ENCODE results near the gene UBL4A.

The UBL4A gene

DNA sequence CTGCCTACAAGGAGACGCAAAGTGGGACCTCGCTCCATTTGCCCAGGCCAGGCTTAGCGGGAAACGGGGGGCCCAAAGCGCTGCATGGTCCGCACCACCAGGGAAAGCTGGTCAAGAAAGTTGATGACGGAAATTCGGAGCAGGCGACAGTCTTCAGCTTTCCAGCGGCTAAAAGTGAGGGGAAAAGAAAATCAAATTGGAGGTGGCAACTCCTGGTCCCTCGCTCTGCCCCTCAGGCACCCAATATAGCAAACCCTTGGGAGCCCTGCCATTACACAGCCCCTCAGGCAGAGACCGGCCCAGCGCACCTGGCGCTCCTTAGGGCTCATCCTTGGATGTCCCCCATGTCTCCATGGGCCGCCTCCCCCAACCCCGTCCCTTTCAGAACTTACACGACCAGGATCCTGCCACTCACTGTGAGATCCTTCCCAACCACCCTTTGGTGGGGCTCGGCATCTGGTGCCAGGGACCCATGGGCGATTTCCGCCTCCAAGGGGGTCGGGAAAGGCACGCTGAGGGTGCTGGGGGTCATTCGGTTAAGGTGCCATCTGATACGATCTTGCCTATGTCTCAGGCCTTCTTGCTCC is 8.4 kb downstream of the UBL4A start:
- peaks cover 2 to 6% of the 10 kb centered on the region in 2 donors for H3K4me1 ChIP-seq (ENCODE audit: control insufficient read depth in 2 of 2, insufficient read depth in 1 of 2, low read depth in 1 of 2, low read length in 2 of 2)
- H3K9me3 ChIP-seq (replicated peaks in 1 of 2; ENCODE audit: control insufficient read depth in 2 of 2, insufficient read depth in 1 of 2, low read depth in 1 of 2, low read length in 2 of 2): peaks cover 0 to 2% of the 10 kb centered on the region in 2 donors
- H2AK5ac ChIP-seq (ENCODE audit: low read depth, low read length): no peak overlapping the region
- H3K23ac ChIP-seq (ENCODE audit: low read depth, low read length, poor library complexity): peak overlapping the region; percentile 65
- H4K91ac ChIP-seq (ENCODE audit: low read depth, low read length, poor library complexity): no peak overlapping the region
- no peak overlapping the region for H3K4ac ChIP-seq (ENCODE audit: low read length)
- H3K18ac ChIP-seq (ENCODE audit: low read length): no peak overlapping the region
- peaks cover 2% of the 10 kb centered on the region for H3K79me1 ChIP-seq (ENCODE audit: low read depth, low read length)
- H3K14ac ChIP-seq (ENCODE audit: low read length): no peak overlapping the region
- no peak for DNase-seq (ENCODE audit: low spot score)
- H2BK12ac ChIP-seq (ENCODE audit: low read length): no peak overlapping the region
- no peak overlapping the region for H2BK5ac ChIP-seq (ENCODE audit: low read length)
- H3K4me3 ChIP-seq (ENCODE audit: low read length in 2 of 2): peak overlapping the region; percentile 54 to 83
- no peak overlapping the region for H3K9ac ChIP-seq (ENCODE audit: low read depth, low read length, poor library complexity)
- no CpG with 5 or more reads among the region's 24 CpGs for WGBS, 2 donors (ENCODE audit: extremely low coverage in 2 of 2, insufficient read length in 2 of 2, insufficient replicate concordance in 1 of 2)
- no peak overlapping the region for H2BK15ac ChIP-seq (ENCODE audit: low read length)
- peaks cover 2 to 9% of the 10 kb centered on the region in 2 donors for H3K36me3 ChIP-seq (replicated peaks in 1 of 2; ENCODE audit: control insufficient read depth in 2 of 2, insufficient read depth in 2 of 2, low read length in 2 of 2)
- H4K8ac ChIP-seq (ENCODE audit: low read depth, low read length): no peak overlapping the region
- H3K27me3 ChIP-seq (ENCODE audit: control insufficient read depth in 3 of 3, insufficient read depth in 3 of 3, low read depth in 1 of 3, low read length in 3 of 3): peaks cover 0 to 12% (median 0%) of the 10 kb centered on the region in 3 experiments
- H3K27ac ChIP-seq (replicated peaks; ENCODE audit: low read length): no peak overlapping the region
- H3K4me2 ChIP-seq (ENCODE audit: insufficient read depth, low read length, poor library complexity, severe bottlenecking): peak overlapping the region; percentile 54
- peak overlapping the region; percentile 87 for H2AFZ ChIP-seq (ENCODE audit: low read length)
- no peak overlapping the region for H2BK120ac ChIP-seq (ENCODE audit: low read depth, low read length)

DNA sequence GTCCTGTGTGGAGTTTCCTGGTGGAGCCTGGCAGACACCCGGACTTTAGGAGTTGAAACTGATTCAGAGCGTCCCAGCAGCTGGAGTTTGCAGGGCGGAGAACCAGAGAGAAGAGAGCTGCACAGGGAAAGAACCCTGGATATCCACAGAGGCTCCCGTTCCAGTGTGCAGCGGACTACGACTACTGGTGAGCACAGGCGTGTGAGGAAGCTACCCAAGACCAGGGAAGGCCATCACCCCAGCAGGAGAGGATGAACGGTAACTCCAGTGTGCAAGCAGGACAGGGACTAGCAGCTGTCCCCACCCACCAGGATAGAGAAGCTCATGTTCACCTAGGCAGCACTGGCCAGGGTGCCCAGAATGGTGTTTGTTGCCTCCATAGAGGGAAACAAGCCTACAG is 9.6 kb downstream of the UBL4A start:
- Histone ChIP-seq H4K91ac (ENCODE audit: low read depth, low read length, poor library complexity) (no peak overlapping the region), H2AFZ (ENCODE audit: low read length) (no peak overlapping the region), H3K36me3 (replicated peaks in 1 of 2; ENCODE audit: control insufficient read depth in 2 of 2, insufficient read depth in 2 of 2, low read length in 2 of 2) (peaks cover 2 to 20% of the 10 kb centered on the region in 2 donors), H3K27me3 (ENCODE audit: control insufficient read depth in 3 of 3, insufficient read depth in 3 of 3, low read depth in 1 of 3, low read length in 3 of 3) (peaks cover 0 to 6% (median 0%) of the 10 kb centered on the region in 3 experiments), H3K4ac (ENCODE audit: low read length) (no peak overlapping the region), H3K4me1 (ENCODE audit: control insufficient read depth in 2 of 2, insufficient read depth in 1 of 2, low read depth in 1 of 2, low read length in 2 of 2) (peaks cover 2 to 6% of the 10 kb centered on the region in 2 donors), H3K9me3 (replicated peaks in 1 of 2; ENCODE audit: control insufficient read depth in 2 of 2, insufficient read depth in 1 of 2, low read depth in 1 of 2, low read length in 2 of 2) (peaks cover 0 to 2% of the 10 kb centered on the region in 2 donors), H4K8ac (ENCODE audit: low read depth, low read length) (no peak overlapping the region), H2BK15ac (ENCODE audit: low read length) (no peak overlapping the region), H3K18ac (ENCODE audit: low read length) (no peak overlapping the region), H3K4me2 (ENCODE audit: insufficient read depth, low read length, poor library complexity, severe bottlenecking) (no peak overlapping the region), H3K14ac (ENCODE audit: low read length) (no peak overlapping the region), H2AK5ac (ENCODE audit: low read depth, low read length) (no peak overlapping the region), H2BK5ac (ENCODE audit: low read length) (no peak overlapping the region), H2BK120ac (ENCODE audit: low read depth, low read length) (no peak overlapping the region), H3K9ac (ENCODE audit: low read depth, low read length, poor library complexity) (no peak overlapping the region), H3K79me1 (ENCODE audit: low read depth, low read length) (peaks cover 2% of the 10 kb centered on the region), H2BK12ac (ENCODE audit: low read length) (no peak overlapping the region), H3K23ac (ENCODE audit: low read depth, low read length, poor library complexity) (no peak overlapping the region), H3K27ac (replicated peaks; ENCODE audit: low read length) (no peak overlapping the region), H3K4me3 (ENCODE audit: low read length in 2 of 2) (no peak overlapping the region)
- WGBS, 2 donors (ENCODE audit: extremely low coverage in 2 of 2, insufficient read length in 2 of 2, insufficient replicate concordance in 1 of 2): no CpG with 5 or more reads among the region's 8 CpGs
- no peak for DNase-seq (ENCODE audit: low spot score)

DNA sequence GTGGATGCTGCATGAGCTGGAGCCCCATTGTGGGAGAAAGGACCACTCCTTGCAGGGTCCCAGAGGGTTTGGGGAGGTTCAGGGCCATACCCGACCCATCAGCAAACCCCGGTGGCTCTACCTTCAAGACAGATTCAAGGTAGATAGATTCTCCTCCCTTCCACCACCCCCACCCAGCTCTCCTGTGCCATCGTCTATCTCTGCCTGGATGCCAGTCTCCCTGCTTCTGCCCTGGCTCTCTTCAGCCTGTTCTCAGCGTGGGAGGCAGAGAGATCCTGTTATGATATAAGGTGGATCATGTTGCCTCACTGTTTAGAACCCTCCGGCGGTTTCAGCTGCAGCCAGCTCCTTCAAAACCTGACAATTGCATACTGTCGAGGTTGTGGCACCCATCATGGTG is 12.7 kb downstream of the UBL4A start:
- no peak overlapping the region for H2BK12ac ChIP-seq (ENCODE audit: low read length)
- H3K36me3 ChIP-seq (replicated peaks in 1 of 2; ENCODE audit: control insufficient read depth in 2 of 2, insufficient read depth in 2 of 2, low read length in 2 of 2): peaks cover 17 to 51% of the 10 kb centered on the region in 2 donors
- H3K4me1 ChIP-seq (ENCODE audit: control insufficient read depth in 2 of 2, insufficient read depth in 1 of 2, low read depth in 1 of 2, low read length in 2 of 2): peaks cover 2 to 6% of the 10 kb centered on the region in 2 donors
- H2BK120ac ChIP-seq (ENCODE audit: low read depth, low read length): no peak overlapping the region
- peaks cover 2% of the 10 kb centered on the region for H3K79me1 ChIP-seq (ENCODE audit: low read depth, low read length)
- peaks cover 0 to 2% of the 10 kb centered on the region in 2 donors for H3K9me3 ChIP-seq (replicated peaks in 1 of 2; ENCODE audit: control insufficient read depth in 2 of 2, insufficient read depth in 1 of 2, low read depth in 1 of 2, low read length in 2 of 2)
- H3K27me3 ChIP-seq (ENCODE audit: control insufficient read depth in 3 of 3, insufficient read depth in 3 of 3, low read depth in 1 of 3, low read length in 3 of 3): peaks cover 0 to 6% (median 0%) of the 10 kb centered on the region in 3 experiments
- H4K8ac ChIP-seq (ENCODE audit: low read depth, low read length): no peak overlapping the region
- H2BK15ac ChIP-seq (ENCODE audit: low read length): no peak overlapping the region
- H4K91ac ChIP-seq (ENCODE audit: low read depth, low read length, poor library complexity): no peak overlapping the region
- H3K14ac ChIP-seq (ENCODE audit: low read length): no peak overlapping the region
- H3K4ac ChIP-seq (ENCODE audit: low read length): no peak overlapping the region
- no peak overlapping the region for H3K27ac ChIP-seq (replicated peaks; ENCODE audit: low read length)
- no peak overlapping the region for H3K4me3 ChIP-seq (ENCODE audit: low read length in 2 of 2)
- H2BK5ac ChIP-seq (ENCODE audit: low read length): no peak overlapping the region
- H2AFZ ChIP-seq (ENCODE audit: low read length): no peak overlapping the region
- no peak overlapping the region for H3K9ac ChIP-seq (ENCODE audit: low read depth, low read length, poor library complexity)
- no peak overlapping the region for H2AK5ac ChIP-seq (ENCODE audit: low read depth, low read length)
- DNase-seq (ENCODE audit: low spot score): no peak
- H3K18ac ChIP-seq (ENCODE audit: low read length): no peak overlapping the region
- H3K4me2 ChIP-seq (ENCODE audit: insufficient read depth, low read length, poor library complexity, severe bottlenecking): no peak overlapping the region
- H3K23ac ChIP-seq (ENCODE audit: low read depth, low read length, poor library complexity): no peak overlapping the region
- WGBS, 2 donors (ENCODE audit: extremely low coverage in 2 of 2, insufficient read length in 2 of 2, insufficient replicate concordance in 1 of 2): no CpG with 5 or more reads among the region's 7 CpGs

DNA sequence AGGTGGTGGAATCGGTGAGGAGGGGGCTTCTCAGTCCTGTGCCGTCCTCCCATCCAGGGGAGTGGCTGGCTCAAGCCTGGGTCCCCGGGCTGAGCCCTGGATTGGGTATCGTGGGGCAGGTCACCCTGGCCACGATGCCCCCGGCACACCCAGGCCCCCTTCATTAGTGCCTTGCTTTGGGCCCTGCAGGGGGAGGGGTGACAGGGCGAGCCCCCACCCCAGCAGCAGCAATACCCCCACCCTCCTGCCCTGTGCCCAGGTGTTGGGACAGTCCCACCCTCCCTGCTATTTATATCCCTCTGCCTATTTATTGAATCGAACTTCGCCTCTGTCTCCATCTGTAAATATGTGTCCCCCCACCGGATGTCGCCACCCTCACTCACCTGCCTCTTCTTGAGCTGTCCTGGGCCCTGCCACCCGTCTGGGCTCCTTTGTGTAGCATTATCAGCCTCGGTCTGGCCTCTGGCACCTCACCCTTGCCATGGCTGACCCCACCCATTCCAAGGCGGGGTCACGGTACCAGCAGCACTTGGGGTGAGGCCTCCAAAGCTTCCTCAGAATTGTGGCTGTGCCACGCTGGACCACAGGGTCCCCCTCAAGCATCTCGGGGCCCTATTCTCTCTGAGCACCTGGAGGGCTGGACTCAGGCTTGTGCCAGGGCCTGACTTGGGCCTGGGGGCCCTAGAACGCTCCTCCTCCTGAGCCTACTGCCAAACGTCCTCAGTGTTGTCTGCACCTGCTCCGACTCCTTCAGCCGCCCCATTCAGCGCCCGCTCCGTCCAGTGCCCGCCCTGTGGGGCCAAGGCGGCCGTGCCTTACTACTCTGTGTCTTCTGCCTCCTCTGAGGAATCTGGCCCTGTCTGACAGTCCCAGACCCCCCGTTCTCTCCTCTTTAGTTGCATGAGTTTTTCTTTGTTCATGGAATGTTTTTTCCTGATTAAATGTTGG is 13.5 kb downstream of the UBL4A start:
- Histone ChIP-seq H3K23ac (ENCODE audit: low read depth, low read length, poor library complexity) (no peak overlapping the region), H3K27ac (replicated peaks; ENCODE audit: low read length) (no peak overlapping the region), H3K4me3 (ENCODE audit: low read length in 2 of 2) (no peak overlapping the region), H3K9ac (ENCODE audit: low read depth, low read length, poor library complexity) (no peak overlapping the region), H3K14ac (ENCODE audit: low read length) (no peak overlapping the region), H4K91ac (ENCODE audit: low read depth, low read length, poor library complexity) (no peak overlapping the region), H3K4me1 (ENCODE audit: control insufficient read depth in 2 of 2, insufficient read depth in 1 of 2, low read depth in 1 of 2, low read length in 2 of 2) (peaks cover 0 to 3% of the 10 kb centered on the region in 2 donors), H2BK15ac (ENCODE audit: low read length) (no peak overlapping the region), H4K8ac (ENCODE audit: low read depth, low read length) (no peak overlapping the region), H3K4me2 (ENCODE audit: insufficient read depth, low read length, poor library complexity, severe bottlenecking) (no peak overlapping the region), H2AFZ (ENCODE audit: low read length) (no peak overlapping the region), H2BK120ac (ENCODE audit: low read depth, low read length) (no peak overlapping the region), H2AK5ac (ENCODE audit: low read depth, low read length) (no peak overlapping the region), H3K9me3 (replicated peaks in 1 of 2; ENCODE audit: control insufficient read depth in 2 of 2, insufficient read depth in 1 of 2, low read depth in 1 of 2, low read length in 2 of 2) (peaks cover 0 to 2% of the 10 kb centered on the region in 2 donors), H3K18ac (ENCODE audit: low read length) (no peak overlapping the region), H2BK5ac (ENCODE audit: low read length) (no peak overlapping the region), H3K79me1 (ENCODE audit: low read depth, low read length) (peaks cover 2% of the 10 kb centered on the region), H3K4ac (ENCODE audit: low read length) (no peak overlapping the region), H2BK12ac (ENCODE audit: low read length) (no peak overlapping the region), H3K36me3 (replicated peaks in 1 of 2; ENCODE audit: control insufficient read depth in 2 of 2, insufficient read depth in 2 of 2, low read length in 2 of 2) (peaks cover 17 to 58% of the 10 kb centered on the region in 2 donors), H3K27me3 (ENCODE audit: control insufficient read depth in 3 of 3, insufficient read depth in 3 of 3, low read depth in 1 of 3, low read length in 3 of 3) (peaks cover 0 to 6% (median 0%) of the 10 kb centered on the region in 3 experiments)
- no peak for DNase-seq (ENCODE audit: low spot score)
- no CpG with 5 or more reads among the region's 28 CpGs for WGBS, 2 donors (ENCODE audit: extremely low coverage in 2 of 2, insufficient read length in 2 of 2, insufficient replicate concordance in 1 of 2)
